ENCODE data around the gene CXCL9.

The CXCL9 gene

GRCh38 chr4:76036855-76037254, 29.5 kb upstream of the CXCL9 start:
- H3K9ac ChIP-seq (ENCODE audit: insufficient read length, low read depth) = no peak overlapping the region
- no peaks in the 10 kb centered on the region for H3K27me3 ChIP-seq (ENCODE audit: insufficient read depth, insufficient read length)
- H3K36me3 ChIP-seq (ENCODE audit: insufficient read depth, insufficient read length, low read length) = no peaks in the 10 kb centered on the region
- no peak for DNase-seq (ENCODE audit: low read depth, low spot score)
- H3K4me3 ChIP-seq (ENCODE audit: insufficient read length, low read depth) = no peak overlapping the region
- TF ChIP-seq YY1 (IDR thresholded peaks at IDR 0.05; ENCODE audit: insufficient read depth, insufficient read length) = no peak
- H3K9me3 ChIP-seq (ENCODE audit: insufficient read depth, low read length) = no peaks in the 10 kb centered on the region
- H3K4me1 ChIP-seq (ENCODE audit: insufficient read depth, insufficient read length) = no peaks in the 10 kb centered on the region

- Histone ChIP-seq H3K4me1 (ENCODE audit: insufficient read depth, insufficient read length) (no peaks in the 10 kb centered on the region), H3K9me3 (ENCODE audit: insufficient read depth, low read length) (no peaks in the 10 kb centered on the region), H3K9ac (ENCODE audit: insufficient read length, low read depth) (no peak within 1 kb of the TSS), H3K27me3 (ENCODE audit: insufficient read depth, insufficient read length) (no peaks in the 10 kb centered on the region), H3K4me3 (ENCODE audit: insufficient read length, low read depth) (no peak within 1 kb of the TSS), H3K36me3 (ENCODE audit: insufficient read depth, insufficient read length, low read length) (no peaks in the 10 kb centered on the region)
- DNase-seq (ENCODE audit: low read depth, low spot score) = no peak
- TF ChIP-seq ZNF274 (IDR thresholded peaks at IDR 0.05; ENCODE audit: low read depth, low read length) (no peak), YY1 (IDR thresholded peaks at IDR 0.05; ENCODE audit: insufficient read depth, insufficient read length) (no peak), SUZ12 (IDR thresholded peaks at IDR 0.05; ENCODE audit: extremely low read depth, insufficient read depth, insufficient read length) (no peak)
Measured at GRCh38 chr4:76035799-76036380, 28.6 kb upstream of the CXCL9 start, which contains the start of gene CXCL11. Gene CXCL11 (minus strand): TSS chr4:76036070. CDS start chr4:76035987, 83 bp downstream.

GRCh38 chr4:76035141-76035540, 27.8 kb upstream of the CXCL9 start:
- Histone ChIP-seq H3K27me3 (ENCODE audit: insufficient read depth, insufficient read length) (no peaks in the 10 kb centered on the region), H3K4me1 (ENCODE audit: insufficient read depth, insufficient read length) (no peaks in the 10 kb centered on the region), H3K9me3 (ENCODE audit: insufficient read depth, low read length) (no peaks in the 10 kb centered on the region), H3K9ac (ENCODE audit: insufficient read length, low read depth) (no peak overlapping the region), H3K36me3 (ENCODE audit: insufficient read depth, insufficient read length, low read length) (no peaks in the 10 kb centered on the region), H3K4me3 (ENCODE audit: insufficient read length, low read depth) (no peak overlapping the region)
- no peak for DNase-seq (ENCODE audit: low read depth, low spot score)
- TF ChIP-seq SUZ12 (IDR thresholded peaks at IDR 0.05; ENCODE audit: extremely low read depth, insufficient read depth, insufficient read length) (no peak), ZNF274 (IDR thresholded peaks at IDR 0.05; ENCODE audit: low read depth, low read length) (no peak), YY1 (IDR thresholded peaks at IDR 0.05; ENCODE audit: insufficient read depth, insufficient read length) (no peak)

- Histone ChIP-seq H3K27me3 (ENCODE audit: insufficient read depth, insufficient read length) (no peaks in the 10 kb centered on the region), H3K36me3 (ENCODE audit: insufficient read depth, insufficient read length, low read length) (no peaks in the 10 kb centered on the region), H3K9ac (ENCODE audit: insufficient read length, low read depth) (no peak overlapping the region), H3K4me3 (ENCODE audit: insufficient read length, low read depth) (no peak overlapping the region), H3K9me3 (ENCODE audit: insufficient read depth, low read length) (no peaks in the 10 kb centered on the region), H3K4me1 (ENCODE audit: insufficient read depth, insufficient read length) (no peaks in the 10 kb centered on the region)
- no peak for DNase-seq (ENCODE audit: low read depth, low spot score)
- TF ChIP-seq YY1 (IDR thresholded peaks at IDR 0.05; ENCODE audit: insufficient read depth, insufficient read length) (no peak), ZNF274 (IDR thresholded peaks at IDR 0.05; ENCODE audit: low read depth, low read length) (no peak), SUZ12 (IDR thresholded peaks at IDR 0.05; ENCODE audit: extremely low read depth, insufficient read depth, insufficient read length) (no peak)
Measured at GRCh38 chr4:76029300-76029699, 22.0 kb upstream of the CXCL9 start.

GRCh38 chr4:76028350-76028765, 21.0 kb upstream of the CXCL9 start:
- no peaks in the 10 kb centered on the region for H3K4me1 ChIP-seq (ENCODE audit: insufficient read depth, insufficient read length)
- no peak overlapping the region for H3K4me3 ChIP-seq (ENCODE audit: insufficient read length, low read depth)
- no peak for DNase-seq (ENCODE audit: low read depth, low spot score)
- H3K9me3 ChIP-seq (ENCODE audit: insufficient read depth, low read length) = no peaks in the 10 kb centered on the region
- no peaks in the 10 kb centered on the region for H3K36me3 ChIP-seq (ENCODE audit: insufficient read depth, insufficient read length, low read length)
- H3K9ac ChIP-seq (ENCODE audit: insufficient read length, low read depth) = no peak overlapping the region
- no peak for TF ChIP-seq SUZ12 (IDR thresholded peaks at IDR 0.05; ENCODE audit: extremely low read depth, insufficient read depth, insufficient read length)
- no peak for TF ChIP-seq ZNF274 (IDR thresholded peaks at IDR 0.05; ENCODE audit: low read depth, low read length)
- no peak for TF ChIP-seq YY1 (IDR thresholded peaks at IDR 0.05; ENCODE audit: insufficient read depth, insufficient read length)
- H3K27me3 ChIP-seq (ENCODE audit: insufficient read depth, insufficient read length) = no peaks in the 10 kb centered on the region

- no peaks in the 10 kb centered on the region for H3K9me3 ChIP-seq (ENCODE audit: insufficient read depth, low read length)
- DNase-seq (ENCODE audit: low read depth, low spot score) = no peak
- H3K4me3 ChIP-seq (ENCODE audit: insufficient read length, low read depth) = no peak overlapping the region
- H3K36me3 ChIP-seq (ENCODE audit: insufficient read depth, insufficient read length, low read length) = no peaks in the 10 kb centered on the region
- TF ChIP-seq YY1 (IDR thresholded peaks at IDR 0.05; ENCODE audit: insufficient read depth, insufficient read length) (no peak), SUZ12 (IDR thresholded peaks at IDR 0.05; ENCODE audit: extremely low read depth, insufficient read depth, insufficient read length) (no peak), ZNF274 (IDR thresholded peaks at IDR 0.05; ENCODE audit: low read depth, low read length) (no peak)
- no peaks in the 10 kb centered on the region for H3K27me3 ChIP-seq (ENCODE audit: insufficient read depth, insufficient read length)
- H3K4me1 ChIP-seq (ENCODE audit: insufficient read depth, insufficient read length) = no peaks in the 10 kb centered on the region
- H3K9ac ChIP-seq (ENCODE audit: insufficient read length, low read depth) = no peak overlapping the region
Measured at GRCh38 chr4:76024065-76024464, 16.8 kb upstream of the CXCL9 start.

- no peaks in the 10 kb centered on the region for H3K27me3 ChIP-seq (ENCODE audit: insufficient read depth, insufficient read length)
- TF ChIP-seq SUZ12 (IDR thresholded peaks at IDR 0.05; ENCODE audit: extremely low read depth, insufficient read depth, insufficient read length) (no peak), YY1 (IDR thresholded peaks at IDR 0.05; ENCODE audit: insufficient read depth, insufficient read length) (no peak), ZNF274 (IDR thresholded peaks at IDR 0.05; ENCODE audit: low read depth, low read length) (no peak)
- H3K9ac ChIP-seq (ENCODE audit: insufficient read length, low read depth) = no peak within 1 kb of the TSS
- H3K9me3 ChIP-seq (ENCODE audit: insufficient read depth, low read length) = no peaks in the 10 kb centered on the region
- H3K4me1 ChIP-seq (ENCODE audit: insufficient read depth, insufficient read length) = no peaks in the 10 kb centered on the region
- no peak for DNase-seq (ENCODE audit: low read depth, low spot score)
- H3K36me3 ChIP-seq (ENCODE audit: insufficient read depth, insufficient read length, low read length) = no peaks in the 10 kb centered on the region
- no peak within 1 kb of the TSS for H3K4me3 ChIP-seq (ENCODE audit: insufficient read length, low read depth)
Measured at GRCh38 chr4:76023389-76023788, 16.1 kb upstream of the CXCL9 start, which contains the start of gene CXCL10. Gene CXCL10 (minus strand): TSS chr4:76023497. CDS start chr4:76023431, 66 bp downstream.

Data from NT2/D1 (cell line).